Suprapubic skin (tissue), 3 donors: ENCODE measurements around the gene TCHH.

ENCODE experiments used
- CTCF ChIP-seq, 2 donors: fragments of 200-600 bp in 1 of 2; fragments of 450-650 bp in 1 of 2; sonication (generic) in 1 of 2; IDR thresholded peaks; one replicate each; pipeline ENCODE4 v1.5.1; 2016 to 2019; ENCODE audit warnings: antibody characterized with exemption in 2 of 2, mild to moderate bottlenecking in 1 of 2, moderate library complexity in 1 of 2
- POLR2A ChIP-seq, 2 donors: fragments of 450-650 bp; IDR thresholded peaks; one replicate each; pipeline ENCODE4 v1.6.1; 2017; ENCODE audit warnings: antibody characterized with exemption in 2 of 2, mild to moderate bottlenecking in 2 of 2, moderate library complexity in 2 of 2

- TF ChIP-seq CTCF (IDR thresholded peaks at IDR 0.05) (no peak), POLR2A (IDR thresholded peaks at IDR 0.05) (no peak)
Observed at GRCh38 chr1:152112101-152112884, 3.0 kb downstream of the TCHH start.
